DMS 273 (cell line): Measurements from ENCODE around the gene KRTAP4-11.
"Not testable (repeated sequence)": the region's sequence is repeated elsewhere in the genome, so short reads cannot be mapped to it uniquely, and the experiment has no call there.

Experiments
- DNase-seq: peaks from one replicate; lab custom pipeline; 2025; ENCODE audit not compliant: unreplicated experiment; lab: John Stamatoyannopoulos, UW

KRTAP4-11 gene

GRCh38 chr17:41125064-41125463 lies 6.9 kb upstream of the KRTAP4-11 start:
- DNase-seq: no peak

DNA sequence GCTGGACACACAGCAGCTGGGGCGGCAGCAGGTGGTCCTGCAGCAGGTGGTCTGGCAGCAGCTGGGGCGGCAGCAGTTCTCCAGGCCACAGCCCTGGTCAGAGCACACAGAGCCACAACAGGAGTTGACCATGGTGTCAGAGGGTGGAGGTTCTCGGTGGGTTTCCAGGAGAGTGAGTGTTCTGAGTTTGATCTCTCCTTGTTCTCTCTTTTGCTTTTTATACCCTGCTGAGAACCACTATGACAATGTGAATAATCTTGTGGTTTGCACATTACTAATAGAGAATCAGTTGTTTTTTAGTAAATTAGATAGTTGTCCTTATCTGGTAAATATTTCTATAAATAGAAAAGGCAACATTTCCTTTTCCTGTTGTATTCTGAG lies 5.8 kb upstream of the KRTAP4-11 start, which contains the start of gene KRTAP4-12:
Gene KRTAP4-12 (minus strand): TSS at position 192 of the 381 bp plus-strand sequence. CDS start 60 bp downstream, at position 132.
- DNase-seq: not testable (repeated sequence)

DNA sequence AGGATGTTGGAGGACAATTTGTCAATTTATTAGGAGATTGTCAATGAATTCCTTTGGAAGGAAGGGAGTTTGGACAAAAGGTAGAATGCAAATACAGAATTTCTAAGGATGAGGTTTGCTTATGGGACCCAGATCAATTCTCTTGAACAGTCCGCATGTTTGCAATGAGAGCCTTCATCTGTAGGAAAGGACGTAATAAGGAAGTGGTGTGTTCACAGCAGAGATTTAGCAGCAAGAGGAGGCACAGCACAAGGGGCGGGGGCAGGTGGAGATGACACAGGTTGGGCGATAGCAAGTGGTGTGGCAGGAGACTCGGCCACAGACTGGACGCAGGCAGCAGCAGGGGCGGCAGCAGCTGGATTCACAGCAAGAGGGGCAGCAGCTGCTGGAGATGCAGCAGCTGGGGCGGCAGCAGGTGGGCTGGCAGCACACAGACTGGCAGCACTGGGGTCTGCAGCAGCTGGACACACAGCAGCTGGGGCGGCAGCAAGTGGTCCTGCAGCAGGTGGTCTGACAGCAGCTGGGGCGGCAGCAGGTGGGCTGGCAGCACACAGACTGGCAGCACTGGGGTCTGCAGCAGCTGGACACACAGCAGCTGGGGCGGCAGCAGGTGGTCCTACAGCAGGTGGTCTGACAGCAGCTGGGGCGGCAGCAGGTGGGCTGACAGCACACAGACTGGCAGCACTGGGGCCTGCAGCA lies 5.3 kb upstream of the KRTAP4-11 start:
- not testable (repeated sequence) for DNase-seq

DNA sequence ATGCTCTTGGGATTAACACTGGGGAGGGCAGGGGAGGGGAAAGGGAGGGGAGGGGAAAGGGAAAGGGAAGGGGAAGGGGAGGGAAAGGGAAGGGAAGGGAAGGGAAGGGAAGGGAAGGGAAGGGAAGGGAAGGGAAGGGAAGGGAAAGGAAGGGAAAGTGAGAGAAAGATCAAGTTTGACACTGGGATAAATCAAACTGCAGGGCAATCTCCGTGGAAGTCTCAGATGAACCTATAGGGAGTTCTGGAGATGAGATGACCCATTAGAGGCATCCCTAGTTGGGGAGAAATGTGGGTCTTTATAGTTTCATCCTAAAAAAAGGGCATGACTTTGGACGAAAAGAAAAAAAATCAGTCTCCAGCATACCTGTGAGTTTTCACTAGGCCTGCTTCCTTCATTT lies 3.6 kb upstream of the KRTAP4-11 start:
- DNase-seq: no peak

GRCh38 chr17:41119696-41120690 lies 1.8 kb upstream of the KRTAP4-11 start:
- not testable (repeated sequence) for DNase-seq

DNA sequence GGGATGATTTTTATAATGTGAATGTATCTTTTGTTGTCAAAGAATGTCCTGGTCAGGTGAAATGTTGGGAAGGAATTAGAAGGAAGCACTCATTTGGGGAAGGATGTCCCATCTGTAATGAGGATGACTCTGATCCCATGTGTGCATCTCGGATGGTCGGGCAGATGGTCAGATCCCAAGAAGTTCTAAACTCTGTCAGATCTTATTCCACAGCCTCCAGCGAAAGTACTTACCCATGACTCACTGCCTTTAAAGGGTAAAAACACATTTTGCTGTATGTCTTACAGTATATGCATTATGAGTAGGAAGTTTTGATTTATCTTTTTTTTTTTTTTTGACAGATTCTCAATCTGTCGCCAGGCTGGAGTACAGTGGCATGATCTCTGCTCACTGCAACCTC lies 548 bp upstream of the KRTAP4-11 start:
- no peak for DNase-seq

DNA sequence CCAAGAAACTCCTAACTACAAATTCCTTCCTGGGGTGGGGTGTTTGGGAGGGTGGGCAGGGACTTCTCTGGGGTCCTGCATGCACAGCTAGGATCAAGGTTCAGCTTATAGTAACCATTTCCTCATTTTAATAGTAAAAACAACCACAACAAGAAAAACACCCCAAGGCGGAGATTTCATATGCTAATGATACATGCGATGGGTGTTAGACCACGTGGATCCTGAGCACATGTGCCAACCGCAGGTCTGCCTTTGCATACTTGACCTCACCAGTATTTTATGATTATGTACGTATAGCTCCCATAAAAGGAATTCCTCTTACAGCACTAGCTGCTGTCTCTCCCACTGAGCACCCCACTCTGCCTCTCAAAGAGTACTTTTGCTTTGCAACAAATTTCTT lies 1.9 kb downstream of the KRTAP4-11 start:
- no peak for DNase-seq

DNA sequence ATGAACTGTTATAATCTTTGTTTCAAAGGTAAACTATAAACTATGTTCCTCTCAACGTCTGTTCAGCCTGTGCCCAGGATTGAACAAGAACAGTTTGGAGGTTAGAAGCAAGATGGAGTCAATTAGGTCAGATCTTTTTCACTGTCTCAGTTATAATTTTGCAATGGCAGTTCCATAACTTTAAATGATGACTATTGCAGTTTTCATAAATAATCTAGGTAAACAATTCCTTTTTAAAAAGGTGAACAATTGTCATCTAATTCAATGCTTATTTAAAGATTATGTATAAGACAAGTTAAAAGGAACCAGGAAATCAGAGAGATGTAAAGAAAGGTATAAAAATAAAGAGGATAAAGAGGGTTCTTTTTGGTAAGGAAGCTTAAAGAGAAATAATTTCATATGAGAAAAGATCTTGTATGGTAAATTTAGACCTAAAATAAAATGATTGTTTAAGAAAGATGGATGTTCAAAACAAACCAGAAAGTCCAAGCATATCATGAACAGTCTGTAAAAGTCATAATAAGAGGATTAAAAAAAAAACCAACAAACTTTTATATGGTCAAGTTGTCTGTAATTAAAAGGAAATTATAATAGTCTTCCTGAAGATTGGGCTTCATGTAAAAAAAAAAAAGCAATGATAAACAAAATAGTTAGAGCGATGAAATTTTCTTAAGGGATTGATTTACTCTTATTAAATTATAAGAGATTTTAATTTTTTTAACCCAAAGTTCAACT lies 6.9 kb downstream of the KRTAP4-11 start:
- no peak for DNase-seq

- not testable (repeated sequence) for DNase-seq
Measured at GRCh38 chr17:41108728-41109386, 9.3 kb downstream of the KRTAP4-11 start.

DNA sequence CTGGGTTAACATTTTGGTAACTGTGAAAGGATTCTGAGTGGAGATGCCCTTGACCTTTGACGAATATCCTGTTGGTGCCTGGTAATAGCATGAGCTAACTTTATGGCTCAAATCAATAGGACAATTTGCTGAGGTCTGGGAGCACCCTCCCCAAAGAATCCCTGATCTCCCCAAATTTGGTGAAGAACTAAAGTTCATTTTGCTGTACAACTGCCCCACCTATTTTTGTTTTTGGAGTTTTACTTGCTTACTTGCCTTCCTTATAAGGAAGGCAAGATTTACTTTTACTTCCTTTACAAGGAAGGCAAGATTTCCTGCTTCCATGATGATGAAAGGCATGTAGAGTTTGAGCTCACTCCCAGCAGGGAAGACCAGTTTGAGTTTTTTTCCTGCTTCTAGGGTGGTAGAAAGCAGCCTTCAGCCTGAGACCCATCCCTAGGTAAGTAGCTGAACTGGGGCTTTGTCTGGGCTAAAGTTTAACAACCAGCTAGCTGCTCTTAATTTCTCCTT lies 10.2 kb downstream of the KRTAP4-11 start:
- no peak for DNase-seq

GRCh38 chr17:41105347-41105746 lies 12.8 kb downstream of the KRTAP4-11 start, which contains the start of gene KRTAP4-9:
KRTAP4-9 (plus strand) TSS chr17:41105389; CDS start chr17:41105389, 0 bp downstream.
- DNase-seq: not testable (repeated sequence)

- DNase-seq: not testable (repeated sequence)
Measured at GRCh38 chr17:41104386-41105038, 13.7 kb downstream of the KRTAP4-11 start.

GRCh38 chr17:41103896-41104295 lies 14.3 kb downstream of the KRTAP4-11 start:
- no peak for DNase-seq

GRCh38 chr17:41101586-41102259 lies 16.4 kb downstream of the KRTAP4-11 start, which contains the start of gene KRTAP4-16:
KRTAP4-16 (minus strand) TSS chr17:41102209; CDS start chr17:41102209, 0 bp downstream.
- no peak for DNase-seq

DNA sequence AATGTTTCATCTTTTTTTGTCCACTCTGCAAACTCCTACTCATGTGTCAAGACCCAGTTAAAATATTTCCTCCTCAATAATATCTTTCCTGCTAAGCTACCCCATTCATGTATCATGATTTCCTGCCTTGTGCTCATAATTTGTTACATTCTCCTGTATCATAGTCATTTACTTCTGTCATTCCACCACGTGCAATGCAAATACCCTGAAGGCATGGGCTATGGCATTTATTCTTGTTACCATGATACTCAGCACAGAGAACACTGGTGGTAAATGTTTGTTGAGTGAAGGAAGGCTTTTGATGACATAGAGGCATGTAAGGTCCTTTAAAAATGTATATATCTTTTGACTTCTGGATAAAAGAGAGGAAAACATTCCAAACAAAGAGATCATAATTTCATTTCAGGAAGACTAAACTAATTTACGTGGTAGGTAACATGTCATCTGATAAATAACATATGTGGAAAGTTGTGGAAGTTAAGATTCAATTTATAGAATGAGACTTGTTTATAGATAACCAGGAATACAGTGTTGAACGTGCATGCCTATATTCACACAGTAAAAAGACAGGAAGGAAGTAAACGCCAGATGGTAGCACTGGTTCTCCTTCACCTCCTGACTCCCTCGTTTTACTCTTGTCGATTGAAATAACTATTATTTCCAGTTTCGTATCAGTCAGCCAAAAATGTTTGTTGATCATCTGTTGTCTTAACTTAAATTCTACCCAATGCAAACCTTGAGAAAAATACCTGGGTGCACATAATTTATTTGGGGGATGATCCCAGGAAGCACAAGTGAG lies 18.3 kb downstream of the KRTAP4-11 start:
- DNase-seq: not testable (repeated sequence)

GRCh38 chr17:41098481-41098880 lies 19.7 kb downstream of the KRTAP4-11 start:
- DNase-seq: no peak

- no peak for DNase-seq
Measured at GRCh38 chr17:41098042-41098441, 20.1 kb downstream of the KRTAP4-11 start, which contains the start of gene KRTAP4-8. KRTAP4-8 (minus strand) TSS chr17:41098142; CDS start chr17:41098084, 58 bp downstream.

DNA sequence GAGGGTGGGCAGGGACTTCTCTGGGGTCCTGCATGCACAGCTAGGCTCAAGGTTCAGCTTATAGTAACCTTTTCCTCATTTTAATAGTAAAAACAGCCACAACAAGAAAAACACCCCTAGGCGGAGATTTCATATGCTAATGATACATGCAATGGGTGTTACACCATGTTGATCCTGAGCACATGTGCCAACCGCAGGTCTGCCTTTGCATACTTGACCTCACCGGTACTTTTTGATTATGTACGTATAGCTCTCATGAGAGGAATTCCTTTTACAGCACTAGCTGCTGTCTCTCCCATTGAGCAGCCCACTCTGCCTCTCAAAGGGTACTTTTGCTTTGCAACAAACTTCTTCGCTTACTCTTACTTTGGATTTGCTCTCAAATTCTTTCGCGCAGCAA lies 22.1 kb downstream of the KRTAP4-11 start:
- DNase-seq: no peak
